GM08714 (cell line): Measurements from ENCODE around the gene CSMD2.

ENCODE experiments used
- H3K4me3 ChIP-seq: fragments of 200-500 bp; sonication (Bioruptor generic); 2 replicates; pipeline ENCODE4 v1.5.1; 2014; ENCODE audit warnings: mild to moderate bottlenecking, low read length, inconsistent platforms
- ZNF274 ChIP-seq: IDR thresholded peaks from 2 replicates; pipeline ENCODE4 v1.6.1; 2012; ENCODE audit warnings: mild to moderate bottlenecking, low read depth, low read length

CSMD2 gene

DNA sequence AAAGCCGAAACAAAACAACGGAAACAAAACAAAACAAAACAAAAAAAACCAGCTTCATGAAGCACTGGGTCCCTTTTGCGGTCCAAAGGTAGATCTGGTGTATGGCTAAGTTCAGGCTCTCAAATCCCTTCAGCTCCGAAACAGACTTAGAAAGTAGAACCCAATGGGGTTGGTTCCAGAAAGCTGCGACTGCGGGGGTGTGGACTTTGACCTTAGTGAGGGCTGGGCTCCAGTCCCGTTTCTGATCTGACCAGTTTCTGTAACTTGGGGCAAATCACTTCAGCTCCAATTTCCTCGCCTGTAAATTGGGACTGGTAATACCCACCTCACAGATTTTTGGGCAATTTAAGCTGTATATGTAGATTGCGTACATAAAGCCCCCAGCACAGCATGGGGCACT, 587.4 kb downstream of the CSMD2 start:
- TF ChIP-seq ZNF274: no peak
- no peak overlapping the region for H3K4me3 ChIP-seq

- no peak overlapping the region for H3K4me3 ChIP-seq
- no peak for TF ChIP-seq ZNF274
These were observed 588.0 kb downstream of the CSMD2 start for GRCh38 chr1:33576821-33577599.

- no peak overlapping the region for H3K4me3 ChIP-seq
- TF ChIP-seq ZNF274: no peak
These were observed 589.6 kb downstream of the CSMD2 start for GRCh38 chr1:33575324-33575879.

- no peak for TF ChIP-seq ZNF274
These were observed 591.4 kb downstream of the CSMD2 start for GRCh38 chr1:33573661-33574060.

DNA sequence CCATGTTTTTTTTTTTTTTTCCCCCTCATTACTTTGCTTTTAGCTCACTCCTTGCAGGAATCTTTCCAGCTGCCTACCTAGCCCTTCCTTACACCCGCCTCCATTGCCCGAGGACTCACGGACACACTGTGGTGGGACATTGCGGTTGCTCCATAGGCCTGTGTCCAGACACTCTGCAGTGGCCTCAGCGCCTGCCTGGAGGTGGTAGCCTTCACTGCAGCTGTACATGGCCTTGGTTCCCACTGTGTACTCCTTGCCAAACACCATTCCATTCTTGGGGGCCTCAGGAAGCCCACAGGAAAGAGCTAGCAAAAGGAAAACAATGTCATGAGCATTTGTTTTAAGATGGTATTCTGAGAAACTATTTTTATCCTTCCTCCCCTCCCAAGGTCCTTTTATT, 592.6 kb downstream of the CSMD2 start:
- TF ChIP-seq ZNF274: no peak
- H3K4me3 ChIP-seq: no peak overlapping the region

More at GRCh38 chr1:33573661-33574060, 591.4 kb downstream of the CSMD2 start:
- H3K4me3 ChIP-seq: no peak overlapping the region

- TF ChIP-seq ZNF274: no peak
- H3K4me3 ChIP-seq: no peak overlapping the region
These were observed 595.7 kb downstream of the CSMD2 start for GRCh38 chr1:33569331-33569730.

DNA sequence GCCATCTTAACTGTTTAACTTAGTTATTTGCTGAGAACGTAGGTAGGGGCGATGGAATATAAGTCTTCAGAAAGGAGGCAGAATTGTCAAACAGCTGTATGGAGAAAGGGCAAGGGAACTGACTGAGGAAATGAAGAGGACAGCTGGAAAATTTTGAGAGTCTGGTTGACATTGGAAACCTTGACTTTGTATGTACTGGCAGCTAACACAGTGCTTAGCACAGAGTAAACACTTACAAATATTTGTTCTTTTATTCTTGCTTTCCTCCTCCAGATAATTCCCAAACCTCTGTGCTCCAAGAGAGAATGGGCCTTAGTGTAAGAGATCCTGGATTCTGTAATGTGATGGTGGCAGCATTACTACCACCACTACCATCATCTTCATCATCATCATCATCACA, 601.3 kb downstream of the CSMD2 start:
- H3K4me3 ChIP-seq: no peak overlapping the region
- TF ChIP-seq ZNF274: no peak

DNA sequence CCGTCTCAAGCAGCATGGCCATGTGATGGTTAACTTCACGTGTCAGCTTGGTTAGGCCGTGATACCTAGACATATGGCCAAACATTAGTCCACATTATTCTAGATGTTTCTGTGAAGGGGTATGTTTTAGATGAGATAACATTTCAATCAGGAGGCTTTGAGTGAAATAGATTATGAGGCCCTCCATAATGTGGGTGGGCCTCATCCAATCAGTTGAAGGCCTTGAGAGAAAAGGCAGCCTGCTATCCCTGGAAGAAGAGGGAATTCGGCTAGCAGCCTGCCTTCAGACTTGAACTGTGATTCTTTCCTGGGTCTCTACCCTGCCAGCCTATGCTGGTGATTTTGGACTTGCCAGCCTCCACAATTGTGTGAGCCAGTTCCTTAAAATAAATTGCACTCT, 602.5 kb downstream of the CSMD2 start:
- H3K4me3 ChIP-seq: no peak overlapping the region
- no peak for TF ChIP-seq ZNF274

DNA sequence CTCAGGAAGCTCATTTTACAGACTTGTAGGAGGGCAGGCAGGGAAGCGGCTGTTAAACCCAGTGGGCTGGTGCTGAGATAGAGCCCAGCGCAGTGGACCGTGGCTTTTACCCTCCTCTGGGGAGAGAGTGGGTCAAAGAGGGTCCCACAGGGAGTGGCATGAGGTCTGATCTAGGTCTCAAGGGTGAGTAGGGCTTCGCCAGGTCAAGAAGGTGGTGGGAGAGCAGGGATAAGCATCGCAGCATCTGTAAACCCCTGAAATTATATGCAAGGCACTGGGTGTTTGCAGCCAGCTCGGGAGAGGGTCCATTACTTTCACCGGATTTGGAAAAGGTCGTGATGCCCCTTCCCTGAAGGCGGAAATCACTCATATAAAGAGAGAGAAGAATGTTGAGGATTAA, 603.5 kb downstream of the CSMD2 start:
- no peak for TF ChIP-seq ZNF274
- H3K4me3 ChIP-seq: no peak overlapping the region

DNA sequence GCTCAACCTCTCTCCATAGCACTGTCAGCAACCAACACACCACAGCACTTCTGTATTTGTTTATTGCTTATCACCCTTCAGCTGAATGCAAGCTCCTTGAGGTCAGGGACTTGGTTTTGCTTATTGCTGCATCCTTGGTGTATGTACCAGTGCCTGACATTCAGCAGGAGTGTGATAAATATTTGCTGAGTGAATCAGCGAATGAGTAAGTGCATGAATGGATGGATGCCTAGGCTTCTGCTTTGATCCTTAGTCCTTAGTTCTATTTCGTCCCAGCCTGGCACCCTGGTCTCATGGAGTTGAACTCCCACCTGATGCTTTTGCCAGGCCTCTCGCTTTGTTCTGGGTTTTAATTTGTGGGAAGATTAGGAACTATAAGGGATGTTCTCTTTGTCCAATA, 604.4 kb downstream of the CSMD2 start:
- H3K4me3 ChIP-seq: no peak overlapping the region
- no peak for TF ChIP-seq ZNF274

DNA sequence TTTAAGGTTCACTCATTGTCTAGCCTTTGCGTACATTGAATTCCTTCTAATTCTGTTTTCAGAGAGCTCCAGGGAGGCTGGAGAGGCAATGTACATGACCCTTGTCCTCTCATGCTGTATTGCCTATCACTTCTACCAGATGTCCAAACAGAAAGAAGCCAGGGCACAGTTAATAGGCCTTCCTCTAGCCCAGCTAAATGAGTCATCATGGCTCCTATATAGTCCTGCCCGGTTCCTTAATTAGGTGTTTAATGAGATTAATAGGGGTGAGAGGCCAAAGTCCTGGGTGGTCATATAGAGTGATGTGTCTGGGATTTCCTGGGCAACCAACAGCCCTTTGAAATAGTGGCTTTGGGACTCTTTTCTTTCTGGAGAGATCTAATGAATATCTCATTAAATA, 616.3 kb downstream of the CSMD2 start:
- no peak overlapping the region for H3K4me3 ChIP-seq
- TF ChIP-seq ZNF274: no peak

GRCh38 chr1:33548319-33548718, 616.7 kb downstream of the CSMD2 start:
- TF ChIP-seq ZNF274: no peak
- no peak overlapping the region for H3K4me3 ChIP-seq

- TF ChIP-seq ZNF274: no peak
- H3K4me3 ChIP-seq: no peak overlapping the region
These were observed 617.5 kb downstream of the CSMD2 start for GRCh38 chr1:33547576-33547975.

GRCh38 chr1:33541966-33542365, 623.1 kb downstream of the CSMD2 start:
- no peak overlapping the region for H3K4me3 ChIP-seq
- no peak for TF ChIP-seq ZNF274

- TF ChIP-seq ZNF274: no peak
These were observed 627.1 kb downstream of the CSMD2 start for GRCh38 chr1:33537885-33538284.

GRCh38 chr1:33535334-33535733, 629.7 kb downstream of the CSMD2 start:
- TF ChIP-seq ZNF274: no peak
- no peak overlapping the region for H3K4me3 ChIP-seq

More at GRCh38 chr1:33537885-33538284, 627.1 kb downstream of the CSMD2 start:
- no peak overlapping the region for H3K4me3 ChIP-seq
